NT2/D1 (cell line): ENCODE results near the gene KLHL40.

Experiments used
- DNase-seq: peaks from one replicate; pipeline ENCODE4 v3.0.0-alpha.2; 2011; ENCODE audit warnings: low read depth, low spot score
- H3K27me3 ChIP-seq: 2 replicates; pipeline ENCODE4 v1.6.0; 2011; ENCODE audit warnings: mild to moderate bottlenecking; ENCODE audit not compliant: insufficient read length, insufficient read depth
- H3K36me3 ChIP-seq: 2 replicates; pipeline ENCODE4 v1.6.1; 2011; ENCODE audit warnings: mild to moderate bottlenecking, low read length, mixed read lengths; ENCODE audit not compliant: insufficient read depth, insufficient read length
- H3K4me1 ChIP-seq: 2 replicates; pipeline ENCODE4 v1.5.1; 2011; ENCODE audit not compliant: insufficient read depth, insufficient read length
- H3K4me3 ChIP-seq: 2 replicates; pipeline ENCODE4 v1.5.1; 2011; ENCODE audit warnings: low read depth; ENCODE audit not compliant: insufficient read length
- H3K9ac ChIP-seq: 2 replicates; pipeline ENCODE4 v1.6.0; 2011; ENCODE audit warnings: low read depth; ENCODE audit not compliant: insufficient read length
- H3K9me3 ChIP-seq: 2 replicates; pipeline ENCODE4 v1.5.1; 2011; ENCODE audit warnings: mild to moderate bottlenecking, low read length; ENCODE audit not compliant: insufficient read depth
- SUZ12 ChIP-seq: IDR thresholded peaks from 2 replicates; pipeline ENCODE4 v1.6.1; 2011; ENCODE audit not compliant: insufficient read length, insufficient read depth; ENCODE audit errors: extremely low read depth
- YY1 ChIP-seq: IDR thresholded peaks from 2 replicates; pipeline ENCODE4 v1.6.1; 2011; ENCODE audit not compliant: insufficient read length, insufficient read depth
- ZNF274 ChIP-seq: IDR thresholded peaks from 2 replicates; pipeline ENCODE4 v1.6.1; 2011; ENCODE audit warnings: mild to moderate bottlenecking, low read depth, low read length

Gene KLHL40

GRCh38 chr3:42649006-42649405 is 36.3 kb upstream of the KLHL40 start:
- Histone ChIP-seq H3K36me3 (peaks cover 61% of the 10 kb centered on the region), H3K4me1 (peaks cover 30% of the 10 kb centered on the region), H3K27me3 (no peaks in the 10 kb centered on the region), H3K9me3 (no peaks in the 10 kb centered on the region), H3K9ac (no peak overlapping the region), H3K4me3 (no peak overlapping the region)
- no peak for DNase-seq
- TF ChIP-seq YY1 = no peak
- TF ChIP-seq ZNF274 = no peak
- no peak for TF ChIP-seq SUZ12

- H3K36me3 ChIP-seq = peaks cover 53% of the 10 kb centered on the region
These were observed 35.6 kb upstream of the KLHL40 start for GRCh38 chr3:42649783-42650182.

GRCh38 chr3:42651248-42652091 is 33.9 kb upstream of the KLHL40 start:
- TF ChIP-seq SUZ12 (no peak), ZNF274 (no peak), YY1 (no peak)
- H3K9me3 ChIP-seq = no peaks in the 10 kb centered on the region
- H3K4me1 ChIP-seq = peaks cover 38% of the 10 kb centered on the region
- H3K27me3 ChIP-seq = no peaks in the 10 kb centered on the region
- no peak overlapping the region for H3K4me3 ChIP-seq
- no peak overlapping the region for H3K9ac ChIP-seq
- peaks cover 37% of the 10 kb centered on the region for H3K36me3 ChIP-seq
- no peak for DNase-seq

More at GRCh38 chr3:42649783-42650182, 35.6 kb upstream of the KLHL40 start:
- no peak for TF ChIP-seq ZNF274
- TF ChIP-seq YY1 = no peak
- TF ChIP-seq SUZ12 = no peak
- Histone ChIP-seq H3K9ac (no peak overlapping the region), H3K27me3 (no peaks in the 10 kb centered on the region), H3K4me1 (peaks cover 30% of the 10 kb centered on the region), H3K4me3 (no peak overlapping the region), H3K9me3 (no peaks in the 10 kb centered on the region)
- no peak for DNase-seq

GRCh38 chr3:42652251-42652610 is 33.1 kb upstream of the KLHL40 start:
- TF ChIP-seq SUZ12 (no peak), ZNF274 (no peak), YY1 (no peak)
- Histone ChIP-seq H3K27me3 (no peaks in the 10 kb centered on the region), H3K36me3 (peaks cover 36% of the 10 kb centered on the region), H3K9ac (peak overlapping the region; percentile 91), H3K4me3 (no peak overlapping the region), H3K4me1 (peaks cover 35% of the 10 kb centered on the region), H3K9me3 (no peaks in the 10 kb centered on the region)
- no peak for DNase-seq

GRCh38 chr3:42652611-42653302 is 32.6 kb upstream of the KLHL40 start:
- no peak for DNase-seq
- TF ChIP-seq ZNF274 (no peak), SUZ12 (no peak), YY1 (no peak)
- H3K4me1 ChIP-seq = peaks cover 35% of the 10 kb centered on the region
- peaks cover 37% of the 10 kb centered on the region for H3K36me3 ChIP-seq
- no peaks in the 10 kb centered on the region for H3K9me3 ChIP-seq
- H3K9ac ChIP-seq = peak overlapping the region; percentile 91
- no peaks in the 10 kb centered on the region for H3K27me3 ChIP-seq
- peak overlapping the region; percentile 69 for H3K4me3 ChIP-seq

GRCh38 chr3:42653303-42653559 is 32.1 kb upstream of the KLHL40 start:
- Histone ChIP-seq H3K4me3 (peak overlapping the region; percentile 69), H3K9ac (peak overlapping the region; percentile 91), H3K4me1 (peaks cover 35% of the 10 kb centered on the region), H3K36me3 (peaks cover 41% of the 10 kb centered on the region), H3K9me3 (no peaks in the 10 kb centered on the region), H3K27me3 (no peaks in the 10 kb centered on the region)
- no peak for DNase-seq
- no peak for TF ChIP-seq ZNF274
- no peak for TF ChIP-seq YY1
- no peak for TF ChIP-seq SUZ12

GRCh38 chr3:42653560-42654330 is 31.6 kb upstream of the KLHL40 start, which contains the start of gene ZBTB47:
TSS of gene ZBTB47 (plus strand) at chr3:42653697. CDS start at chr3:42658356, 4,659 bp downstream.
- H3K9me3 ChIP-seq = no peaks in the 10 kb centered on the region
- peak within 1 kb of the TSS; percentile 69 for H3K4me3 ChIP-seq
- H3K27me3 ChIP-seq = no peaks in the 10 kb centered on the region
- DNase-seq = no peak
- peaks cover 41% of the 10 kb centered on the region for H3K36me3 ChIP-seq
- H3K9ac ChIP-seq = peak within 1 kb of the TSS; percentile 91
- H3K4me1 ChIP-seq = peaks cover 35% of the 10 kb centered on the region
- TF ChIP-seq YY1 (no peak), SUZ12 (no peak), ZNF274 (no peak)
